ENCODE data around the gene CYP26A1.

DNA sequence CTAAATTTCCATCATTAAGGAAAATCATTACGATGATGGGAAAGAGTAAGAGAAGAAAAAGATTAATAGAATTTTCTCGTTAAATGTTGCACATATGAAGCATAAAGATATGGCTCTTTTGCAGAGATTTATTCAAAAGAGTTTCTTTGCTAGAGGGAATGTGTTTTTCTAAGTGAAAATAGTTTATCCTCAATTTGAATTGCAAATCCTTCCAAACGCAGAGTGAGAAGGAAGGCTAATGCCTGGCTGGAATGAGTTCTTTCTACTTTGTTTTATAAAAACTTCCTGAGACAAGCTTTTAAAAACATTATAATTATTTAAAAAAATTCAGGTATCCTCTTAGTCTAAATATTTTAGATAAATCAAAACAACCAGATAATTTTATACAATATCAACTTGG, 14.2 kb downstream of the CYP26A1 start:
- TF ChIP-seq CTCF (conservative IDR thresholded peaks at IDR 0.05 in 1 of 2, IDR thresholded peaks at IDR 0.05 in 1 of 2; ENCODE audit: low read depth in 1 of 2, low read length in 2 of 2) (no peak), EZH2 (IDR thresholded peaks at IDR 0.05; ENCODE audit: low read length, missing control alignments) (no peak)

All from fibroblast of lung (primary cell).